ENCODE data around the gene NDFIP2.

The NDFIP2 gene

DNA sequence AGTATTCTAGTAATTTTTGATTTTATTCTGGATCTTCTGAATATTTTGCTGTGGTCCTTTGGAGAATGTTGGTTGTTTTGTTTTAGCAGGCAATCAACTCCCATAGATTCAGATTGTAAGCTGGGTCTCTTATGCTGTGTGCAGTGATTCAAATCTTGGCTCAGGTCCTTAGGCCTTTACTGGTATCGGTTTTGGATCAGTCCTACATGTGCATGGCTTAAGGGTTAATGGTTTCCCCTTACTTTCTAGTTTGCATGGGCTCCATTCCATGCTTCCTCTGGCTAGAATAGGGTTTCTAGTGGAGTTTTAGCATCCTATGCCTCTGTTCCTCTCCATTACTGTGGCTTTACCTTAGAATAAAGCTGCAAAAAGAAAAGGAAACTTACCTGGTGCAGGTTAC is 16.1 kb downstream of the NDFIP2 start:
- no peak for DNase-seq (ENCODE audit: low spot score)

DNA sequence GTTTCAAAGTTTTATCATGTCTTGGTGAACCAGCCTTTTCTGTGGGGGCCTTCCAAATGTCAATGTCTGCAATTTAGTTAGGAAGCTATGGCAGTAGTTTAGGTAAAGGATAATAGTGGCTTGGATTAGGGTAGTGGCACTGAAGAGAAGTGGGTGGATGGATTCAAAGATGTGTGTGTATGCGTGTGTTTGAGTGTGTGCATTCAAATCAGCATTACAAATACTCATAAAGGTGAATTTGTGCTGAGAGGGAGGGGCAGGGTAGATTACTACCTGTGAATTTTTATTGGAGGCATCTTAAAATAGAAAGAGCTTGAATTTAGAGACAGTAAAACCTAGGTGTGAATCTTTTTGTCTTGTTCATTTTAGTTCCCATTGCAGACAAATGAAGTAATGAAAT is 16.9 kb downstream of the NDFIP2 start:
- no peak for DNase-seq (ENCODE audit: low spot score)

DNA sequence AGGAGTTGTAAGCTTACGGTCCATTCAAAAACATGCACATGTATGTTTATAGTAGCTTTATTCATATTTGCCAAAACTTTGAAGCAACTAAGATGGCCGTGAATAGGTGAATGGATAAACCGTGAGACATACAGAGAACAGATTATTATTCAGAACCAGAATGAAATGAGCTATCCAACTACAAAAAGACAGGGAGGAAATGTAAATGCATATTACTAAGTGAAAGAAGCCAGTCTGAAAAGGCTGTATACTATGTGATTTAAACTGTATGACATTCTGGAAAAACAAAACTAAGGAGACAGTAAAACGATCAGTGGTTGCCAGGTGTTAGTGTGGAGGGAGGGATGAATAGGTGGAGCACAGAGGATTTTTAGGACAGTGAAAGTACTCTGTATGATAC is 19.9 kb downstream of the NDFIP2 start:
- no peak for DNase-seq (ENCODE audit: low spot score)

DNA sequence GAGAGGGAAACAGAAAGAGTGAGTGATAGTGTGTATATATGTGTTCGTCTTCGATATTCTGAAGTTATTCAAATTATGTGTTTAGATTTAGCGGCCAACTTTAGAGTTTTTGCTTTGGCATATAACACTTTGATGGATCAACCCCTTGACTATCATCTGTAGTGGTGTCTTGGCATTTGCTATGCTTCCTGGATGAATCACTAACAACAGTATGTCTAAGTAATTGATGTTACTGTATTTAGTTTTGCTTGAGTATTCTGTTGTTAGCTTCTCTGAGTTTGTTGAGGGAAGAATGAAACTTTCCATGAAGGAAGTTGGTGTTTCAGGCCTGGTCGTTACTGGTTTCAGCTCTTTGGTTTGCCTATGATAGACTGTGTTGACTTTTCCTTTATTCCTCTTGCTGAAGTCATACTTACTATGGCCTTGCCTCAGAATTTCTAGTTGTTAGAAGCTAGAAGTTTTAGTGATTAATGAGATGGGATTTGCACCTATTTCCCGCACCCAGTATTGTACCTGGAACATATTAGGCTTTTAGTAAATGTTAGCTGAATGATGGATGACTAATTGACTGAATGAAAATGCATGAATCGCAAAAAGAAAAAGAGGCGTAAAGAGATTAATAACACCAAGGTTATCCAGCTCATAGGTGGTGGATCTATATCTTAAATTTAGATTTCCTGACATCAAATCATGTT is 20.7 kb downstream of the NDFIP2 start:
- no peak for DNase-seq (ENCODE audit: low spot score)

DNA sequence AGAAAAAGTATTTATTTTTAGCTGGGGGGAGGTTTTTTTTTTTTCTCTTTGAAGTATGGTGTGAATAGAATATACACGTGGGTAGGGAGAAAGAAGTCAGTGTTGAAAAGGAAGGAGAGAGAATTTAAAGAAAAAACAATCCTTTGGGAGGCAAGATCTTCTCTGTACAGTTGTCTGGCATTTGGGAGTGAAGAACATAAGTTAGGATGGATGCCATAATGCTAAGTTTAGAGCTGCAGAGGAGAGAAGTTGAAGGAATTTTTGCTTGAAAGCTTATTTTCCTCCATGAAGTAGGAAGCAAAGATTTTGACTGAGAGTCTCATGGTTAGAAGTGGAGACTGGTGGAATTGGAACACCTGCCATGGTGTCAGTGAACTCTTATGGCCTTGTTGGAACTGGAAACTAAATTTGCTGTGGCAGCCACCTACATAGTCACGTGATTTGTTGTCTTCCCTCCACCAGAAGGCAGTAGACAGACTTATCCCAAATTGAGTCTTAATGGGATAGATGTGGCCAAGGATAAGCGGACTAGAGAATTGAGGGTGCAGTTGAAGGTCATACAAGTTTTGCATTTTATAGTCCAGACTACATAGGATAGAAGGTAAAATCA is 22.0 kb downstream of the NDFIP2 start:
- DNase-seq (ENCODE audit: low spot score), result no peak

DNA sequence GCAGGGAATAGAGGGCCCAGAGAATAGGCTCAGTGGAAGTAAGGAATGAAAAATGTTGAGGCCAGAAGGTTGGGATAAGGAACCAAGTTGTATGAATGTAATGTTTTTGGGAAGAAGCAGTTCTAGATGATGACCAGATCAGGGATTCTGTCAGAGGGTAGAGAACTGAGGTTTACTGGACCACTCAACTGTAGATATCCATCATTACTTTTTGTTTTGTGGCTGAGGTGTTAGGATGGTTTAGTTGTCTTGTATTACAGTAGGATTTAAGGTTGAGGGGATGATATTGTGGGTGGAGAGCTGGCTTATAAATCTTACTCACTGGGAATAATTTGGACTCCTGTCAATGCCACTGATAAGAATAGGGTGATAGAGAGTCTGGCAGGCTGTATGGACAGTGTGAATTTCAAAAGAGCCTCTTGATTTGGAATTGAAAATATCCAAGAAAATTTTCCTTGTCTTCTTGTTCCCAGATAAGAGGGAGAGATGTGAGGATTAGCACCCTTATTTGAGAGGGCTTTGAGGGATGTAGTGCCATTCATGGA is 22.6 kb downstream of the NDFIP2 start:
- no peak for DNase-seq (ENCODE audit: low spot score)

DNA sequence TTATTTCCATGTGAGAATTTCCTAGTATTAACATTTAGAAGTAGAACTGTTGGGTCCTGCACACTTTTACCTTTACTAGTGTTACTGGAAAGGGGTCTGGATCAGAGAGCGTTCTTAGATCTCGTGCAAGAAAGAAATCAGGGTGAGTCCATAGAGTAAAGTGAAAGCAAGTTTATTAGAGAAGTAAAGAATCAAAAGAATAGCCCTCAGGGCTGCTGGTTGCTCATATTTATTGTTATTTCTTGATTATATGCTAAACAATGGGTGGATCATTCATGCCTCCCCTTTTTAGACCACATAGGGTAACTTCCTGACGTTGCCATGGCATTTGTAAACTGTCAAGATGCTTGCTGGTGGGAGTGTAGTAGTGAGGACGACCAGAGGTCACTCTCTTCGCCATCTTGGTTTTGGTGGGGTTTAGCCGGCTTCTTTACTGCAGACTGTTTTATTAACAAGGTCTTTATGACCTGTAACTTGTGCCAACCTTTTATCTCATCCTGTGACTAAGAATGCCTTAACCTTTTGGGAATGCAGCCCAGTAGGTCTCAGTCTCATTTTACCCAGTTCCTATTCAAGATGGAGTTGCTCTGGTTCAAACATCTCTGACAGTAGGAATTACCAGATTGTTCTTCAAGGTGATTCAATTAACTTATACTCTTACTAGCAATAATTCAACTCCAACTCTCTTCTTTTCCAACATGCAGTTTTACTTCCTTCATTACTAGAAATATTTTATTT is 27.4 kb downstream of the NDFIP2 start:
- no peak for DNase-seq (ENCODE audit: low spot score)

DNA sequence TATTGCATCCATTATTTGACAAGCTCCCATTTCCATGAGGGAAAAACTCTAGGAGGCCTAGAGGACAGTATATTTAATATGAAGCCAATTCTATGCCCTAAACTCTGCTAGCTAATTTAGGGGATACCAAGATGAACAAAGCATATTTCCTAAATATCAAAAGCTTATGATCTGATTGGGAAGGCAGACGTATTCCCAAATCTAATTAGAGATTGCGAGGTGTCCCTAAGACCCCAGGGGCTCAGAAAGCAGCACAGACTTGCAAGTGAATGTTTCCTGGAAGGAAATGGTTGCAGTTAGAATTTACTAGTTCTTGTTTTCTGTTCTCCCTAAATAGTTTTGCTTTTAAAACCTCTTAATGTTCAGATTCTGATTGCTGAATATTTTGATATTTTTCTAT is 30.7 kb downstream of the NDFIP2 start:
- no peak for DNase-seq (ENCODE audit: low spot score)

DNA sequence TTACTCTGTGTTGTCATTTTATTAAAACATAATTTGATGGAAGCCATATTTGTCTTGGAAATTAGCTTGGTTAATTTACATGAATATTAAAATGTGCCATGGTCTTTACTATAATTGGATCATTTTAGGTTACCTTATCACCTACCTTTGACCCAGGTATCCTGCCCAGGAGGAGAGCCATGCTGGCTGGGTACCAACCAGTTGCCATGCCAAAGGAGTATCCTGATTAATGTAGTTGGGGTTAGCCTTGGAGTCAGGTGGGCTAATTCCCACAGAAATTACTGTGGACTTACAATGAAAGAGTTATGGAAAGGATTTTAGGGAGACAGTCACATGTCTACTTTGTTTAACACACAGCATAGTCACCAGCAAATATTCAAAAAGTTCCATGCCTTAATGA is 32.0 kb downstream of the NDFIP2 start:
- DNase-seq (ENCODE audit: low spot score), result no peak

DNA sequence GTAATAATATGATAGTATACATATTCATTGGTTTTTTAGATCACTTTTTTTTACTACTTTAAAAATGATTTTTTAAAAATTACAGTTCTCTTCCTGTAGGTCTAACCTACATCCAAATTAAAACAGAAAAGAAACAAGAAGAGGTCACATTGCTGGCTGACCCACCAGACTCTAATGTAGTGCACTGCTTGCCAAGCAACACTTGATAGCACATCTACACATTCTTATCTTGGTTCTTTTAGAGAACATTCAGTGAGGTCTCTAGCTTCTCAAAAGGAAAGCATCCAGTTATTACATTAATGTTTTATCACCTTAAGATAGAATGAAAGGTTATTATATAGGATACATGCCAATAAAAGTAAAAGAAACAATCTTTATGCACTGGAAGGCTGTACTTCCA is 35.6 kb downstream of the NDFIP2 start:
- DNase-seq (ENCODE audit: low spot score), result no peak

DNA sequence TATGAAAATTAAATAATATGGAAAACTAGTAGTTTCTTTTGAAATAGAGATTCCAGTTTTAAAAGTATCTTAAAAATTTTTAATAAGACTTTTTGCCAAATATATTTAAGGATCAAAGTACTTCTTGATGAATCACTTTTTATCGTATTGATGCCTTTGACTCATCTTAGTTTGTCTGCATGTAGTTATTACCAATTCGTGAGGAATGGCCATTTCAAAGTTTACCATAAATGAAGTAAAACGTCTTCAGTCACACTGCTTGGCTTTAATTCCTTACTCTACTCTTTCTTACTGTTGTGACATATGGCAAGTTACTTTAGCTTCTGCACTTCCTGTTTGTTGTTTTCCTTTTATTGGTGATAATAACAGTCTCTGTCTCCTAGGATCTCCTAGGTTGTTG is 38.3 kb downstream of the NDFIP2 start:
- DNase-seq (ENCODE audit: low spot score), result no peak

DNA sequence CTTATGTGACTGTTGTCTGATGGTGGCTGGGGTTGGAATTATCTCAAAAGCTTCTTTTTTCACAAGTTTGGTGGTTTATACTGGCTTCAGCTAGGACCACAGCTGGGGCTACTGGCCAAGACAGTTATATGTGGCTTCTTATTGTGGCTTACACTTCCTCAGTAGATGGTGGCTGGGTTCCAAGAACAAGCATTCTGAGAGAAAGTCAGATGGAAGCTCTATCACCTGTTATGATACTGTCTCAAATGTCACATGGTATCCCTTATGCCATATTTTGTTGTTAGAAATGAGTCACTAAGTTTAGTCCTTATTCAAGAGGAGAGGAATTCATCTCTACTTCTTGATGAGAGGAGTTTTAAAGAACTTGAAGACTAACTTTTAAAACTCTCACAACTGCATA is 41.6 kb downstream of the NDFIP2 start:
- no peak for DNase-seq (ENCODE audit: low spot score)

DNA sequence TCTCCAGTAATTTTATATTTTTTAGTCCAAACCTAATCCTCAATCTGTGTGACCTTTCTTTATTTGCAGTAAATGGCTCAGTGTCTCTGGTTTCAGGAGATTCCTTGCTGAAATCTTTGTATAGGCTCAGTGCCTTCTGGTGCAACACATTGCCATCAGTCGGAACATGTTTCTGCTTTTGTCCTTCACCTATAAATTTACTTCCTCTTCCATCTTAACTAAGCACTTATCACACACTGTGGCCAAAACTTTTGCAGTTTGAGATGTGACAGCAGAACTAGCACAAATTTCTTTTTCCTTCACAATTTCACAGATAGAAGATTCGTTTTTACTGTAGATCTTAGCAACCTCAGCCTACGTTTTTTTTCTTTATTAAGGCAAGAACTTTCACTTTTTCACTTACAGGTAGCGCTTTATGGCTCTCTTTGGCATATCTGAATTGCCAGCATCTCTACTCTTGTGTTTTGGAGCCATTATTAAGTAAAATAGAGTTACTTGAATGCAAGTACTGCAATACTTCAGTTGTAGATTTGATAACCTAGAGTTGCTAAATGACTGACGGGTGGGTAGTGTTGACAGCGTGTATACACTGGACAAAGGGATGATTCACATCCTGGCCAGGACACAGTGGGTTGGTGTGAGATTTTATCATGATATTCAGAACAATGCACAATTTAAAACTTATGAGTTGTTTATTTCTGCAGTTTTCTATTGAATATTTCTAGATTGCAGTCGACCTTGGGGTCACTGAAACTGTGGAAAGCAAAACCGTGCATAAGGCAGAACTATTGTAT is 44.3 kb downstream of the NDFIP2 start:
- peak; percentile 64 for DNase-seq (ENCODE audit: low spot score)

DNA sequence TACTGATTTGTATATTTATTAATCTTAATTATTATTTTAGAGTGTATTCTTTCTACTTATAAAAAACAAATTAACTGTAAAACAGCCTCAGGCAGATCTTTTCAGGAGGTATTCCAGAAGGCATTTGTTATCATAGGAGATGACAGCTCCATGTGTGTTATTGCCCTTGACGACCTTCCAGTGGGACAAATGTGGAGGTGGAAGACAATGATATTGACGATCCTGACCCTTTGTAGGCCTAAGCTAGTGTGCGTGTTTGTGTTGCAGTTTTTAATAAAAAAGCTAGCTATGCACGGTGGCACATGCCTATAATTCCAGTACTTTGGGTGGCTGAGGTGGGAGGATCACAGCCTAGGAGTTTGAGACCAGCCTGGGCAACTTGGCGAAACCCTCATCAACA is 46.7 kb downstream of the NDFIP2 start:
- no peak for DNase-seq (ENCODE audit: low spot score)

DNA sequence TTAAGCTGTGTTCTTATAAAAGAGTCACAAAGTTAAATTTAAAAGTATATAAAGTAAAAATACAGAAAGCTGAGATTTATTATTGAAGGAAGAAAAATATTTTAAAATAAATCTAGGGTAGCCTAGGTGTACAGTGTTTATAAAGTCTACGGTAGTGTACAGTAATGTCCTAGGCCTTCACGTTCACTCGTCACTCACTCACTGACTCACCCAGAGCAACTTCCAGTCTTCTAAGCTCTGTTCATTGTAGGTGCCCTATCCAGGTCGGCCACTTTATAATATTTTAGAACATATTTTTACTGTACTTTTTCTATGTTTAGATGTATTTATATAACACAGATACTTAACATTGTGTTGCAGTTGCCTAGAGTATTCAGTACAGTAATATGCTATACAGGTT is 47.4 kb downstream of the NDFIP2 start:
- no peak for DNase-seq (ENCODE audit: low spot score)

DNA sequence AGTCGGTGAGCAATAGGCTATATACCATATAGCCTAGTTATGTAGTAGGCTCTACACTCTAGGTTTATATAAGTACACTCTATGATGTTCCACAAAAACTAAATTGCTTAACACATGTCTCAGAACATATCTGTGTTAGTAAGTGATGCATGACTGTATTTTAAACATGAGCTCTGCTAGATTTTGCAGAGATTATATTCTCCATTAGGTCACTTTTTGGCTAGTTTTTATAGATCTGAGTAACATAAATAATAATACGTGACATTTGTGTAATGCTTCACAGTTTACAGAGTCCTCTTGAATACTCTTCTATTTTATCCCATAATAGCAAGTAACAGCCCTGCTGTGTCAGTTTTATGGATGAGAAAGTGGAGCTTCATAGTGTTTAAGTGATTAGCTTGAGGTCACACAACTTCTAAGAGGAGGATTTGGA is 47.8 kb downstream of the NDFIP2 start:
- DNase-seq (ENCODE audit: low spot score), result no peak

DNA sequence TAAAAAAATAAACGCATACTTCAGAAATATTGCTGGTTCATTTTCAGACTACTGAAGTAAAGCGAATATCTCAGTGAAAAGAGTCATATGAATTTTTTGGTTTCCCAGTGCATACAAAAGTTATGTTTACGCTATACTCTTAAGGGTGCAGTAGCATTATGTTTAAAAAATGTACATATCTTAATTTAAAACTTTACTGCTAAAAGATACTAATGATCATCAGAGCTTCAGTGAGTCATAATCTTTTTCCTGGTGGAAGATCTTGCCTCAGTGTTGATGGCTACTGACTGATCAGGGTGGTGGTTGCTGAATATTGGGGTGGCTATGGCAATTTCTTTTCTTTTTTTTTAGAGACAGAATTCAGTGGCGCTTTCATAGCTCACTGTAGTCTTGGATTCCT is 48.9 kb downstream of the NDFIP2 start:
- no peak for DNase-seq (ENCODE audit: low spot score)

DNA sequence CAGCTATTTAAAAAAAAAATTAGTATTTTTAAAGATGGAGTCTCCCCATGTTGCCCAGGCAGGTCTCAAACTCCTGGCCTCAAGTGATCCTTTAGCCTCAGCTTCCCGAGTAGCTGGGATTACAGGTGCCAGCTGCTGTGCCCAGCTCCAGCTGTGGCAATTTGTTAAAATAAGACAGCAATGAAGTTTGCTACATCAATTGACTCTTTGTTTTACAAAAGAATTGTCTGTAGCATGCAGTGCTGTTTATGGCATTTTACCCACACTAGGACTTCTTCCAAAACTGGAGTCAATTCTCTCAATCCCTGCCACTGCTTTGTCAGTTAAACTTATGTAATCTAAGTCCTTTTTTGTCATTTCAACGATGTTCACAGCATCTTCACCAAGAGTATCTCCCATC is 49.3 kb downstream of the NDFIP2 start:
- DNase-seq (ENCODE audit: low spot score), result peak; percentile 88

DNA sequence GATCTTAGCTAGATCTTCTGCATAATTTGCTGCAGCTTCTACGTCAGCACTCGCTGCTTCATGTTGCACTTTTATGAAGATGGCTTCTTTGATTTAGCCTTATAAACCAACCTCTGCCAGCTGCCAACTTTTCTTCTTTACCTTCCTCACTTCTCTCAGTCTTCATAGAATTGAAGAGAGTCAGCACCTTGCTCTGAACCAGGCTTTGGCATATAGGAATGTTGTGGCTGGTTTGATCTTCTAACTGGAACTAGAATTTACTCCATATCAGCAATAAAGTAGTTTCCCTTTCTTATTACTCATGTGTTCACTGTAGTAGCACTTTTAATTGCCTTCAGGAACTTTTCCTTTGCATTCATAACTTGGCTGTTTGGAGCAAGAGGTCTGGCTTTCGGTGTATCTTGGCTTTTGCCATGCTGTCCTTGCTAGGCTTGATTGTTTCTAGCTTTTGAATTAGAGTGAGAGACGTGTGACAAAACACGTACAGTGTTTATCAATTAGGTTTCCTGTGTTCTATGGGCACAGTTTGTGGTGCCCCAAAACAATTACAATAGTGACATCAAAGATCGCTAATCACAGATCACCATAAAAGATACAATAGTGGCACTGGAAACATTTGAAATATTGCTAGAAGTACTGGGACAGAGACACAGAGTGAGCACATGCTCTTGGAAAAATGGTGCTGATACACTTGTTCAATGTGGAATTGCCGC is 50.7 kb downstream of the NDFIP2 start:
- DNase-seq (ENCODE audit: low spot score), result no peak

DNA sequence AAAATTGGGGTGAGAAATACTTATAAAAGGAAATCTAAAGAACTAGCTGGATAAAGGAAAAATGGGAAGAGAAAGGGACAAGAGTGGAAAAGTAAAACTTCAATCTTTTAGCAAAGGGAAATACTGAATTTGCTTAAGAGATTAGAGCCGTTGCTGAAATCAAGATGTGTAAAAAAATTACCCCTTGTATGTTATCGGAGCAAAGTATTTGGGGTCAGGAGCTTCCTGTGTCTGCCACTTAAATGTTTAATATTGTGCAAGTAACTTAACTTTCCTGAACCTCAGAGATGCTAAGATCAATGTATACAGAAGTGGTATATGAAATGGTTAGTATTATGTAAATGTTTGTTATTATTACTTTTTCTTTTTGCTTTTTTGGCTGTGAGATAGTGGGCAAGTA is 51.6 kb downstream of the NDFIP2 start:
- DNase-seq (ENCODE audit: low spot score), result no peak

DNA sequence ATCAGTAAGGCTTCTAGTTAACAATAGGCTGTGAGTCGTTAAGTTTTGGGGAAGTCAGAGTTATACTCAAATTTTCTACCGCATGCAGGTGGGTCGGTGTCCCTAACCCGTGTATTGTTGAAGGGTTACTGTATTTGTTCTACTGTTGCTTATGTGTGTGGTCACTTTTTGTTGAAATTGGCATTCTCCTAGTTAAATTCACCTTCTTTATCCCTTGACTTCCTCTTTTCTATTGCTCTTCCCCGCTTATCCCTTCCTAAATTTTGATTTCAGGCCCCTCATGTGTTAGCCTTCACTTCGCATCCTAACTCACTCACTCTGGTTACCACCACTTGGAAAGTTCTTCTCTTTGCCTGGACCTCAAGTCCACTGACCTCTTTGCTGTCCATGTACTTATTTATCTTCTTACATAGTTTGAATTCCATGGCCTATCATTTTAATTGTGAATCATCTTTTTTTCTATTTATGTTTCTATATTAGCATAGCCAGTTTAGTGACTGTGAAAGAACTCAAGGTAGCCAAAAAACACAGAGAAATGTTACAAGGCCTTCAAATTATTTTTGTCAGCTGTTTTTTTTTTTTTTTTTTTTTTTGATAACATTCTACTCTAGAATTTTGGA is 52.9 kb downstream of the NDFIP2 start:
- DNase-seq (ENCODE audit: low spot score), result no peak
